8988T (cell line): Measurements from ENCODE around the gene LASP1NB.
"Not testable (repeated sequence)": the region's sequence is repeated elsewhere in the genome, so short reads cannot be mapped to it uniquely, and the experiment has no call there.

Source experiments
- DNase-seq: peaks from one replicate; pipeline ENCODE4 v3.0.0; 2011

Gene LASP1NB

DNA sequence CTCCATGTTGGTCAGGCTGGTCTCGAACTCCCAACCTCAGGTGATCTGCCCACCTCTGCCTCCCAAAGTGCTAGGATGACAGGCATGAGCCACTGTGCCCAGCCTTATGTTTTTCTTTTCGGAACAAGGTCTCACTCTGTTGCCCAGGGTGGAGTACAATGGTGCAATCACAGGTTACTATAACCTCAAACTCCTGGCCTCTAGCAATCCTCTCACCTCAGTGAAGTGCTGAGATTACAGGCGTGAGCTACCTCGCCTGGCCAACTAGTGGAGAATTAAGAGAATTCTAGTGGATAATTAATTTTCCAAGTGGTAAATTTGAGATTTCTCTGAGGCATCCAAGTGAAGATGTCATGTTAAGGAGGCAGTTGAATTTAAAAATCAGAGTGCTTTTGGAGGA lies 44.7 kb downstream of the LASP1NB start:
- no peak for DNase-seq

DNA sequence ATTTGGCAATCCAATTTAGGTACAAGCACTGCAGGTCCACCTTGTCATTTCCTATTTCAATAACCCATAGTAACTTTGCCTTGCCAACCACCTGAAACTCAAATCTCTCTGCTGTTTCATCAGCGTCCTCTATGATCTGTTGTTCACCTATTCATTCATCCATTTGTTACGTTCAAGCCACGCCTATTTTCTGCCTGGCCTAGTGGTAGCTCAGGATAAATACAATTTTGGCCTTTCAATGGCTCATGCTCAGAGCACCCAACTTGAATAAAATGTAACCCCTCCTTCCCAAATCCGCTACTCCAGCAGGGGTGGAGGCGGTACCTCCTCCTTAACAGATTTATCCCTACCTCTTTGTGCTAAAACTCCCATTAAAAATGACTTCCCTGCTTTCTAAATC lies 45.4 kb downstream of the LASP1NB start:
- no peak for DNase-seq

DNA sequence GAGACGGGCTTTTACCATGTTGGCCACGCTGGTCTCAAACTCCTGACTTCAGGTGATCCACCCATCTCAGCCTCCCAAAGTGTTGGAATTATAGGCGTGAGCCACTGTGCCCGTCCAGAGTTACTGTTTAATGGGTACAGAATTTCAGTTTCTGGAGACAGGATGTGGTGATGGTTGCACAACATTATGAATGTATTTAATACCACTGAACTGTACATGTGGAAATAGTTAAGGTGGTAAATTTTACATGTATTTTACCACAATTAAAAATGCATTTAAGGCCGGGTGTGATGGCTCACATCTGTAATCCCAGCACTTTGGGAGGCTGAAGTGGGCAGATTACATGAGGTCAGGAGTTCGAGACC lies 50.8 kb downstream of the LASP1NB start:
- not testable (repeated sequence) for DNase-seq

DNA sequence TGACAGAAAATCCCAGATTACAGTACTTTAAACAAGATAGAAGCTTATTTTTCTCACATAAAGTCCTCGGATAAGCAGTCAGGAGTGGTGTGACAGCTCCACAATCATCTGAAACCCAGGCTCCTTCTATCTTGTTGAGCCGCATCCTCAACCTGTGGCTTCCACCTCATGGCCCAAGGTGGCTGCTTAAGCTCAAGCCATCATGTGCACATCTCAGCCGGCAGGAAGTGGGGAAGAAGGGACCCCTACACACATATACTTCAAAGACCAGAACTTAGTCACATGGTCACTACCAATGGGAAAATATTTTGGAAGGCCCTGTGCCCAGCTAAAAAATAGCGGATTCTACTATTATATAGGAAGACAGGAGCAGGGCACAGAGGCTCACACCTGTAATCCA lies 52.8 kb downstream of the LASP1NB start:
- DNase-seq: no peak
